NCI-H2196 (cell line): ENCODE data around the gene LGI2.

Experiments used
- DNase-seq: peaks from one replicate; lab custom pipeline; 2025; ENCODE audit not compliant: unreplicated experiment; lab: John Stamatoyannopoulos, UW

The LGI2 gene

DNA sequence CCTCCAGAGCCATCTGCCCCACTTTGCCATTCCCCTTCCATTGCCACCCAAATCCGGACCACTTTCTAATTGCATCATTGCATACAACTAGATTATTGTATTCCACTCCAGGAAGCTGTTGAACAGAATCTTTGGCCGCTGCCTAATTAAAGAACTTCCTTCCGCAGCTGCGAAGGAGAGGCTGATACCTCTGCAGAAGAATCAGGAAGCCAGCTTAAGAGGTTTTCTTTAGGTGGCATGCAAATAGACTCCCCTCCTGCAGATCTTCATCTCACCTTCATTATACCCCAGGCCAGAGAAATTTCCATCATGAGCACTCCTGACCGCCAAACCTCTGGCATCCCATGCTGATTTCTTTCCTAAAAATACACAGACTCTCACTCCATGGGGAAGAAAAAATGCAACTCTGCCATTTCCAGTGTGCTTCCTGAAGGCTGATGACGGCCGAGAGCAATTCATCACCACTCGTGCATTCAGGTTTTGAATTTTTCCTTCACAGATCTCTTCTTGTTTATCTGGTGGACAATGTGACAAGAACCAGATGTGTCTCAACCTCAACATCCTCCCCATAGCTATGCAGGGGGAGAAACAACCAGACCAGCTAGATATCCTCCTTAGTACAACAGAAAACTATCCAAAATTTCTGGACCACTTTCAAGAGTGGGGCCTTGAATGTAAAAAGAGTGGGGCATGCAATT lies 31.2 kb downstream of the LGI2 start:
- DNase-seq = no peak

DNA sequence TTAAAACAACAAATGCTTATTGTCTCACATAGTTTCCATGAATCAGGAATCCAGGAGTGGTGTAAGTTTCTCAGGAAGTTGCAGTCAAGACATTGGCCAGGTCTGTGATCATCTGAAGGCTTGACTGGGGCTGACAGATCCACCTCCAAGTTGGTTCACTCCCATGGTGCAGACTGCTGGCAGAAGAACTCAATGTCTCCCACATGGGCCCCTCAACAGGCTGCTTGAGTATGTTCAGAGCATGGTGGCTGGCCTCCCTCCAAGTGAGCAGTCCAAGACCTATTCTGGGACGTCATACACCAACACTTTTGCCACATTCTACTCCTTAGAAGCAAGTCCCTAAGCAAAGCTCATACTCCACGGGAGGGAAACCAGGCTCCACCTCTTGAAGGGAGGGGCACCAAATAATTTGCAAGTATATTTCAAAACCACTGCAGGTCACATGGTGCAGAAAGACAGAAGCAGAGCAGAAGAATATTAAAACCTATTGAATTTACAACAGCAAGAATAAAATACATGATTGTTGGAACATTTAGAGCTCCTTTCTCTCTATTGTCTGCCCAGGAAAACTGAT lies 35.3 kb downstream of the LGI2 start:
- no peak for DNase-seq

DNA sequence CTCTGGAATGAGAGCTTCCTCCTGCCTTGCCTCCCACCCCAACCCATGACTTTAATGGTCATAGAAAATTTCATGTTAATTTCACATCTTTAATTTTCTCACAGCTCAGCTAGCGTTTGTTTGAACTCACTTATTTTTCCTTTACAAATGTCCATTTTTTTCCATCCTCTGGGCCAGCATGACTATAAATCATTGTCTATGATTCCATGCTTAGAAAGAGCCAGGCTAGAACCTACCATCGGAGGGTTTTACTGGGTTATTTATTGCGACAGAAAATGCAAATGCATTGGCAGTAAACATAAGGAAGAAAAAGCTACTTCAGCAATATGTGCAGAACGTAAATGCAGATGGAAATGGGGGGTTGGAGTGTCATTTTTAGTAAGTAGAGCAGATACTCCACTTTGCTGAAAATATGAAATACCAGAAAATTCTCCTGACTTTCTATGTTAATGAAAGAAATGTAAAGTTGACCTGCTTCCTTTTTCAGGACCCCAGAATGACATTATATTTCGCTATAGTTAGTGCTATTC lies 37.1 kb downstream of the LGI2 start:
- no peak for DNase-seq

DNA sequence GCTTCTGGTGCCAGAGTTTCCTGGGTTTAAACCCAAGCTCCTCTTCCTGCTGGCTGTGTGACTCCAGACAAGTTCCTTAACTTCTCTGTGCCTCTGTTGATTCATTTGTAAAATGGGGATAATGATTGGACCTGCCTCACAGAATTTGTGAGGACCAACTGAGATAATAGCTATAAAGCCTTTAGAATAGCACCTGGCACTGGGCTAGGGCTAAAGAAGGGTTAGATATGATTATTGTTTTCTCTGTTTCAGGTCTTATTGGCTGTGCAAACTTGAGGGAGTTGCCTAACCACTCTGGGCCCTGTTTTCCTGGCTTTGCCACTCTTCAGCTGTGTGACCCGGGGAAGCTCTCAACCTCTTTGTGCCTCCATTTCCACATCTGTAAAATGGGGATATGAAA lies 37.8 kb downstream of the LGI2 start:
- no peak for DNase-seq

DNA sequence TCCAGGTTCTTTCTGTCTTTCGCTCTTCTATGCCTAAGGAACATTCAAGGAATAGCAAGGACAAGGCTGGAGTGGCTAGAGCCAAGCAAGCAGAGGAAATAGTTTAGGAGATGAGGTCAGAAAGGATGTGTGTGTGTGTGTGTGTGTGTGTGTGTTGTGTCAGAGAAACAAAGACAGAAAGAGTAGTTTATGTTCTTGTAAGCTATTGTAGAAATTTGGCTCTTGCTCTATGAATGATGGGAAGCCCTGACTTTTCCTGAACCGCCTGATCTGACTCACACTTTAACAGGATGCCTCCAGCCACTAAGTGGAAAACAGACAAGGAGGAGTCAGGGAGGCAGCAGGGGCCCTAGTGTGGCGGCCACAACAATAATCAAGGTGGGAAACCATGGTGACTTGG lies 39.7 kb downstream of the LGI2 start:
- no peak for DNase-seq

DNA sequence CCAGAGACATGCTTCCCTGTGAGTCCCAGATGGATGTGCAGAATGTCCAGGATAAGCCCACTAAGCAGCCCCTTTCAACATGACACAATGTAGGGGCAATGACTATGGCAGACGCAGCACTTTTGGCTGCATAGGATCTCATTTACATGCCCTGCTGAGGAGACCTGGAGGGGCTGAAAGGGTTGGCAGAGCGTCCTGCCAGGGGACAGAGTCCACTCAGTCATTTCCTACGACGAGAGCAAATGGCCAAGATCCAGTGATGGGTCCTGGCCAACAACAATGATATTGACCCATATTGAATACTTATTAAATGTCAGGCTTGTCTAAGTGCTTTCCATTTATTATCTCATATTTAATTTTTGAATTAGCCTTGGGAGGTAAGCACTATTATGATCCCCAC lies 41.4 kb downstream of the LGI2 start:
- no peak for DNase-seq

DNA sequence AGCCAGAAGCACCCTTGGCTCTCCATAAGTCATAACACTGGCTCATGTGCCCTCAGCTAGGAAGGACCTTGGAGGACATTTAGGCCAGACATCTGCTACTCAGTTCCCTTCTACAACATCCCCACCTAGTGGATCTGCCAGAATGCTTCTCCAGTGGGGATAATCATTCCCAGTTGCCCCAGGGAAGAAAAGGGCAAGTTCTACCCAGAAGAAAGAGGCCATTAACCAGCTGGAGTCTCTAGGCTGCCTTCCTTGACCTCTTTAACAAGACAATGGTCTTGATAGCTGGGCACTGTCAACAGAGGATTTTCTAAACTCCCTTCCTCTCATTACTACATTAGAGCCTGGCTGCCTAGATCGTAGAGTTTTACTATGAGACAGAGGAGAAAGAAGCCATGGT lies 42.0 kb downstream of the LGI2 start:
- no peak for DNase-seq

DNA sequence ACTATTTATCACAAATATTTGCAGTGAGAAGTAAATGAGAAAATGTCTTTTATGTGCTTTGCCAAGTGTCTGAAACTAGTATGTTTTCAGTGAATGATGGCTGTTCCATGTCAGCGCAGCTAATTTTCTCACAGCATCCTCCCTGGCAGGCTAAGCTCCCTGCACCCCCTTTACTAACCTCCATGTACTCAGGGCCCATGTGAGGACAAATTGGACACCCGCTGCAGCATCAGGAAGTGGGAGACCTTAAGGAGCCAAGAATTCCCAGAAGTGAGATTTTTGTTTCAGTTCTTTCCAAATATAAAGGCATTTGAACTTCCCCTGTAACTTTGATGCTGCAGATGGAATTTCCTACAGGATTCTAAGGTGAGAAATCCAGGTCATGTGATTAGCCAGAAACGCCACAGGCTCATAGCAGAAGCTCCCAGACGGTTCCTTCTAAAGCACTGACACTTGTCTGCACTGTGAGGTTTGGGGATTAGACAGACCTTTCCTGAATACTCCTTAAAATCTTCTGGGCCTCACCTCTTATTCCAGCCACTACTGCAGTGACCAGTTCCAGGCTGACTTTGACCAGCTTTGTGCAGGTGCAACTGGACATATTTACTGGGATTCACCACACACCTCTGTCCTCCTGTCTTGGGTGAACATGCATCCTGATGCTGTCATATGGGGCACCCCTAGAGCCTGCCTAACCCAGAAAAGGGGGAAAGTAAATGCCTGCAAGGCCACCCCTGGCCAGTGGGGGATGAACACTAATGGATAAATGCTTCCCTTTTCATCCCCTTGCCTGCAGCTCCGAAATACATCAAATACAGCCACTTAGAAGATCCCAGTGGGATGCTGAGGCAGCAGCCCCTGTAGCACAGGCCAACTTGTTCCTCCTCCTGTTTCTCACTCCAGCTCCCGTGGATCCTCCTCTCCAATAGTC lies 45.9 kb downstream of the LGI2 start:
- no peak for DNase-seq

DNA sequence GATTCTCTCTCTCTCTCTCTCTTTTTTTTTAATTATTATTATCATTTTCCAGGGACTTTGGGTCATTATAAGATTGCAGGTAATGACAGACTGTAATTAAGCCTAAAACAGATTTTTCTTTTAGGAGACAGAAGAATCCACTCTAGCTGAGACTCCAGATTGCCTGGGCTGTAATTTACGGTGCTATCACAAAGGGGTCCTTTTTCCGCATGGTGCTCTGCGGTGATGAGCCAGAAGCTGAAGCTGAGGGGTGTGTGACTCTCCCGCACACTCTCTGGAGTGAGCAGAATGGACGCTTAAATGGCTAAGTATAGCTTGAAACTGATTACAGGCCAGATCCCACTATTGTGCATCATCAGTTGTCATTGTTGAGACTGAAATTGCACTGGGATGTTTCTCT lies 50.0 kb downstream of the LGI2 start:
- DNase-seq = no peak

DNA sequence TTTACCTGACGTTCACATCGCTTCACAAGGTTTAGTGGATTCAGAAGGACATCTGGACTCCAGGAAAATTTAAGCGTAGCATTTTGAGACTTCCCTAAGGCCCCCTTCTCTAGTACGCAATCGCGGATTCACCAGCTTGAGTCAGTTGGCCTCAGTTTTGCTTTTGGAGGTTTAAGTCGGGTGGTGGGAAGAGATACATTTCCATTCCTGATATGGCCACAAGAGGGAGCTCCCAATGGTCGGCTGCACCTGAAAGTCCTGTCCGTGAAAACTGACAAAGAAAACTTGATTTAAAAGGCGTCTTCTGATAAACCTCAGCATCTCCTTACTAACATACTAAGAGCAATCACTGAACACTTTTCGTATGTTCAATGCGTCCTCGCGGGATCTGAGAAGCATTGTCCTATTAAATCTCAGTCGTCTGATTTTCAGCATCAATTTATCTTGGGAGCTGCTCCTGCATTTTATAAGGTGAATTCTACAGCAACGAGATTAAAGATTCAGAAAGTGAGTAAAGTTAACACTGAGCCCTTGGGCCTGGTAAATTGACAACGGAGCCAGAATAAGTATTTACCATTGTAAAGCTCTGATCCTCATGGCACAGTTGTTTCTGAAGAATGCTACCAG lies 50.6 kb downstream of the LGI2 start:
- peak; percentile 66 for DNase-seq

DNA sequence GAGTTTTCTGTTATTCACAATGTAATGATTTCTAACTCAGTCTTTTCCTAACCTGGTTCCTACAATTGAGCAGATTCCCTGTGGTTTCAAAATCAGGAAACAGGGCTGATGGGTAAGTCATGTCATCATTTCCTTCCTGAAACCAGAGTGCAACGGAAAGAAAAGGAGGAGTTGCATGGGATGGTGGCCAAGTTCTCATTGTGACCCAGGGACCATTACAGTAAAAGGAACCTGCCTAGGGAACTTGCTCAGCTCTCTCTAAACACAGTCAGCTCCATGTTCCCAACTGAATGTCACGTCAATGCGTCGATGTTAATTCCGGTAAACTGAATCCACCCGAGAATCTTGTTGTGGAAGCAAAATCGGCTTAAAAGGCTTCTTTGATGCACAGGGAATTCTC lies 51.2 kb downstream of the LGI2 start:
- no peak for DNase-seq

DNA sequence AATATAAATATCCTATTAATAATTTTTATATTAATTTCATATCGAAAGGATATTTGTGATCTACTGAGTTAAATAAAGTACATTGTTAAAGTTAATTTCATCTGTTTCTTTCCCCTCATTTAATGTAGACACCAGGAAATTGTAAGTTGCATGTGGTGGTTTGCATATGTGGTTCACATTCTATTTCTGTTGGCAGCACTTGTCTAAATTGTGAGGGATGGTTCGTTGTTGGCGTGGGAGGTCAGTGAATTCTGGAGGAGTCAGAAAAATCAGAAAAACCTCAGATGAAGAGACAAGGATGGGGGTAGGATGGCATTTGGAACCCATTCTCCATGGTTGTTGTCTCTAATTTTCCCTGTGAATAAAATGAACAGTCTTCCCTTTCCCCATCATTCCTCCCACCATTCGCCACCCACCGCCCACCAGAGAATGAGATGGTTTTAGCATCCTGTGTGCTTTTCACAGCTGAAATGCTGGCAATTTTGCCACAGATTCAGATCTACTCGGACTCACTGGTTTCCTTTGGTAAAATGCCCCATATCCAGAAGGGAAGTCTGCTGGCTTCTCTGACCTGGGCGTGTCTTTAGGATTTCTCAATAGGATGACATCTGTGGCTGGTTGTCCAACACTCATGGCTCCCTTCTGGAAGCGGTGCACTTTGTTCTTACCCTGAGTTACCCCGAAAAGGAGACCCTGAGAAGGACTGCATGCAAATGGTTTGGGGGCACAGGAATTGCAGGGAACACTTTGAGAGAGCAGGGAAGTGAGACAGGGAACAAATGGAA lies 52.3 kb downstream of the LGI2 start:
- DNase-seq = no peak

DNA sequence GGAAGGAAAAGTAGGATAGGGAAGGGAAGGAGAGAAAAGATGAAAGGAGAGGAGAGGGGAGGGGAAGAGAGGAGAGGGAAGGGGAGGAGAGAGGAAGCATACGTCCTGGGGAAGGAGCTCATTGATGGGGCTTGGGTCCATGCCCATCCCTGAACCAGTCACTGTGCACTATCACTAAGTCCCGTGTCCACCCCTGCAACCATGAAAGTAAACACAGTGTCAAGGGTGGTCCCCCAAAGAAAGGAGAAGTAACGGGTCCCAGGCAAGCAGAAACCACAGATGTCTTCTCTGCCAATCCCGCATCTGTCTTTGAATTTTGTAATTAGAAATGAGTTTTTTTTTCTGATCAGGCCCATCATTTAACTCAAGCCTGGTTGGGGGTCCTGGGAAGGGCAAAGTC lies 55.2 kb downstream of the LGI2 start:
- DNase-seq = no peak

DNA sequence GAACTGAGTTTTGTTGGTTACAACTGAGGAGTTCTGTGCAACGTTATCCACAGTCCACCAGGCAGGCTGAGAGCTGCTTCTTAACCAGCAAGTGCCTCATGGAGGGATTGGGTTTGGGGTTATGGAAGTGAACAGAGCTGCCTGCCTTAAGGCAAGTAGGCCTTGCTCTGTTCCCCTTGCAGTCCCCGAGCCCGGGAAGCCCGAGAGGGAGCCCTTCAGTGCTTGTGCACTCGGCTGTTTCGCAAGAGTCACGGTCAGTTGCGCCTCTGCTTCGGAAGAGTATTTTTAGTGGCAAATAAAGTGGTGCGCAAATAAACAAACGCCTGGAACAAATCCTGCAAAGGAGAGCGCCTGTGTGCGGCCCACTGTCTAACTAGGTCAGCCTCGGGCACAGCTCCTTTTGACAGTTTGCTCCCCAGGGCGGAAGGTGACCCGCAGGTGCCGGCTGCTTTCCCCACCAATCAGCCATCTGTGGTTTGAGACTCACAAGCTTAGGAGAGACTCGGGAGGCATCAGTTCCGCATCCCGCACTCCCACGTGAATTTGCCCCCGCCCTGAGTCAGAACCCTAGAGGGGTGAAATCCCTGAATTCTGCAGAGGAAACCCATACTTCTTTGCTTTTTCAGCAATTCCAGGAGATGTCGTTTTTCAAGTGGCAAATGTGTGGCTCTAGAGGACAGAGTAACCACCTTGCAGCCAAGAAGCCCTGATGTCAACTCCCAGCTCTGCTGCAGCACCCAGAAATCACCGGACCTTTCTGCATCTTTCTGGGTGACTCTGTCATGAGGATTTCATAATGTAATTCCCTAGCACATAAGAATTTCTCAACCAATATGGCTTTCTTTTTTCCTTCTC lies 56.8 kb downstream of the LGI2 start:
- no peak for DNase-seq

DNA sequence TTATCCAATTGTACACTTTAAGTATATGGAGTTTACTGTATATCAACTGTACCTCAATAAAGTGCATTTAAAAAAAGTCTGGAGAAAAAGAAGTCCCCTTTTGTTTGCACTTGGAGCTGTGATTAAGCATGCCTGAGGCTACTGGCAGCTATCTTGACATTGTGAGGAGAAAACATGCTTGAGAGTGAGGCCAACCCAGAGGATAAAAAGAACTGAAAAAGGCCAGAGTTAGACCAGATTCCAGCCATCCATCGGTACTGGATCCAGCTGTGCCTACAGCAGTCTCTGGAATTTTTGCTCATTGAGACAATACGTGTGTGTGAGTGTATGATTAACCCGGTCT lies 57.4 kb downstream of the LGI2 start:
- no peak for DNase-seq

DNA sequence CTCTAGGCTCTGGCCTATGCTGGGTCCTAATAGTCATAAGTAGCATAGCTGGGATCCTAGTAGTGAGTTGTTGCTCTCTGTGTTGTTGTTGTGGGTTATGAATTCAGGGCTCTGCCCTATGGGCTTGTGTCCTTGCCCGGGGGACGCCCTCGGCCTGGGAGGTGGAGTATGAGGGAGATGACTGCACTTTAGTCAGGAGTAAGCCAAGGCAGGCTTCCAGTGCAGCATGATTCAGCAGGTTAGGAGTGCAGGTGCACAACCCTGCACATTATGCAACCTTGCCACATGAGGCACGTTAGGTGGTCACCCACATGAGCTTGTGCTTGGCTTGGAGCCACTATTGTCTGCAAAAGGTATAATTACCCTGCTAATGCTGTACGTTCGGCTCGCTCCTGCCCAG lies 59.6 kb downstream of the LGI2 start:
- no peak for DNase-seq

DNA sequence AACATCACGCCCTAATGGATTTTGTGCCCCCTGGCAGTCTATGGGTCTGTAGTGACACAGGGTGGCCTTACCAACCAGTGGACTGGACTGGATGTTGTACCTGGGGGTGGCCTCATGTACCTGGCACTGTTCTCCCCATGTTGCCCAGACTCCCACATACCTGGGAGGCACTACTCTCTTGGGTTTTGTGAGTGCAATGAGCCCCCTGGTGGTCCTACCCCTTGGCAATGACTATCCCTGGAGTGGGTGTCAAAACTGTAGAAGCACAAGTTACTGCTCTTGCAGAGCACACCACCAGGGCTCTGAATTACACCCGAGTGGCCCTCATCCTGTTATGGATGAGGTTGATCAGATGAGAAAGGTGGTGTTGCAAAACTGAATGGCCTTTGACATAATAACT lies 60.1 kb downstream of the LGI2 start:
- DNase-seq = no peak

DNA sequence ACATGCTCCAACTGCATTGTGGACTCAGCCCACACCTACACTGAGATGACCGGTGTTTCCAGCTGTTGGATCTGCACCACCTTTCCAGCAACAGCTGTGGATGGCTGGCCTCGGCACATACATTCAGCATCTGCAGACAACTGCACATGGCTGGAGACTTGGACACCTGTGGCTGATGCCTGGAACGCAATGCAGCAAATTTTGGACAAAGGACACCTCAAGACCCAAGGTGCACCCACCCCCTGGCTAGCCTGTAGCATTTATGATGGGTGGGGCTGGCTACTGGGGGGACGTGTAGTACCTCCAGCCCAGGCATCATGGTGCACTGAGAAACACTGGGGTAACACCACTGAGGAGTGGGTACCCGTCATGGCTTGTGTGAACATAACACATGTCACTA lies 60.6 kb downstream of the LGI2 start:
- DNase-seq = no peak

DNA sequence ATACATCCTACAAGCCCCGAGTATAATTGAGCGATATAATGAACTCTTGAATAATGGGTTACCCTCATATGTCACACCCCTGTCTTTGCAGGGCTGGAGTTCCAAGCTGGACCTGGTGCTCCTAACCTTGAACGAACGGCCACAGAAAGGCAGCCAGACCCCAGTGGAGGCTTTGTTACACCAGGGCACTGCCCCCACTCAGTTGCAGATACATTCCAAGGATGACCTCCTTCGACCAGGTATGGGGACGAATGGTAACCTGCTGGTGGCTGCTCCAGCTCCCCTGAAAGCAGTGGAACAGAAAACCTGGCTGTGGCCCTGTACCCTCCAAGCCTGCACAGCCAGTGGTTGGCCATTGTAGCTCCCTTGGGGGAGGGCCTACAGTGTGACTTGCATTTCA lies 61.3 kb downstream of the LGI2 start:
- no peak for DNase-seq

DNA sequence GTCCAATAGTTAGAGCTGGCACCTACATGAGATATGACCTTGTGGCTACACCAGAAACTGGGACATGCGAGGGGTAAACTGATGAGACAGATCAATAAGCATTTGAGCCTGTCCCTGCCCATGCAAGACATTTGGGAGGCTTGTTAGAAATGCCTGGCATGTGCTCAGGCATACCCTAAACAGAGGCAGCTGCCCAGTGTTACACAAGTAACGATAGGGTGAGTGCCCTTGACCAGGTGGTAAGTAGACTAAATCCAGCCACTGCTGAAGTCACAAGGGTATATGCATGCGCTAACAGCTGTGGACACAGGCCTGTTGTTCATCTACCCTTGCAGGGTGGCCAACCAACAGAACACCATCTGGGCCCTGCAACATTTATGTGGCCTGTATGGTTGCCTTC lies 61.8 kb downstream of the LGI2 start:
- DNase-seq = no peak
